Chondrocyte (in vitro differentiated cells): Measurements from ENCODE around the gene SHOC2. TPM values are rescaled to one million over a fixed set of nuclear protein-coding genes. Genes with fewer than 3 reads are reported as not detected.

ENCODE experiments used
- DNase-seq: peaks from one replicate; pipeline ENCODE4 v3.0.0; 2021; ENCODE audit warnings: mixed read lengths, low spot score
- H3K27ac Mint-ChIP-seq: one replicate; pipeline ENCODE4 v1.8.0; 2021; ENCODE audit warnings: mild to moderate bottlenecking, moderate library complexity, mixed read lengths; ENCODE audit not compliant: unreplicated experiment
- H3K27me3 Mint-ChIP-seq: 2 replicates; pipeline ENCODE4 v1.8.0; 2021; ENCODE audit warnings: low read depth, mixed read lengths
- H3K36me3 Mint-ChIP-seq: 2 replicates; pipeline ENCODE4 v1.8.0; 2021; ENCODE audit warnings: low read depth, mixed read lengths
- H3K4me1 Mint-ChIP-seq: 2 replicates; pipeline ENCODE4 v1.8.0; 2021; ENCODE audit warnings: low read depth, mild to moderate bottlenecking, mixed read lengths
- H3K4me3 Mint-ChIP-seq: one replicate; pipeline ENCODE4 v1.8.0; 2021; ENCODE audit warnings: mild to moderate bottlenecking, moderate library complexity, mixed read lengths; ENCODE audit not compliant: unreplicated experiment
- H3K9me3 Mint-ChIP-seq: 2 replicates; pipeline ENCODE4 v1.8.0; 2021; ENCODE audit warnings: low read depth, mixed read lengths
- total RNA-seq: library from RNA; stranded (reverse); gene quantifications from 3 replicates; pipeline ENCODE4 v1.2.1, GENCODE V29; 2021
- TF ChIP-seq, protein P1 (sequence below): fragments of 200-600 bp; sonication (generic); IDR thresholded peaks from 2 replicates; pipeline ENCODE4 v1.5.0; 2021; ENCODE audit warnings: antibody characterized with exemption, mild to moderate bottlenecking, moderate library complexity

Gene SHOC2
- total RNA-seq, 1 donor from 2014 or later: 65.9 TPM

- H3K4me3 Mint-ChIP-seq: no peak overlapping the region
- H3K27me3 Mint-ChIP-seq: no peaks in the 10 kb centered on the region
- DNase-seq: peak; percentile 64
- no peak overlapping the region for H3K27ac Mint-ChIP-seq
- TF ChIP-seq, protein P1, sequence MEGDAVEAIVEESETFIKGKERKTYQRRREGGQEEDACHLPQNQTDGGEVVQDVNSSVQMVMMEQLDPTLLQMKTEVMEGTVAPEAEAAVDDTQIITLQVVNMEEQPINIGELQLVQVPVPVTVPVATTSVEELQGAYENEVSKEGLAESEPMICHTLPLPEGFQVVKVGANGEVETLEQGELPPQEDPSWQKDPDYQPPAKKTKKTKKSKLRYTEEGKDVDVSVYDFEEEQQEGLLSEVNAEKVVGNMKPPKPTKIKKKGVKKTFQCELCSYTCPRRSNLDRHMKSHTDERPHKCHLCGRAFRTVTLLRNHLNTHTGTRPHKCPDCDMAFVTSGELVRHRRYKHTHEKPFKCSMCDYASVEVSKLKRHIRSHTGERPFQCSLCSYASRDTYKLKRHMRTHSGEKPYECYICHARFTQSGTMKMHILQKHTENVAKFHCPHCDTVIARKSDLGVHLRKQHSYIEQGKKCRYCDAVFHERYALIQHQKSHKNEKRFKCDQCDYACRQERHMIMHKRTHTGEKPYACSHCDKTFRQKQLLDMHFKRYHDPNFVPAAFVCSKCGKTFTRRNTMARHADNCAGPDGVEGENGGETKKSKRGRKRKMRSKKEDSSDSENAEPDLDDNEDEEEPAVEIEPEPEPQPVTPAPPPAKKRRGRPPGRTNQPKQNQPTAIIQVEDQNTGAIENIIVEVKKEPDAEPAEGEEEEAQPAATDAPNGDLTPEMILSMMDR: no peak
- H3K4me1 Mint-ChIP-seq: peaks cover 45% of the 10 kb centered on the region
- H3K36me3 Mint-ChIP-seq: peaks cover 17% of the 10 kb centered on the region
- peaks cover 9% of the 10 kb centered on the region for H3K9me3 Mint-ChIP-seq
Measured at GRCh38 chr10:110947061-110947595, 27.7 kb downstream of the SHOC2 start.

- TF ChIP-seq, protein P1: no peak
Measured at GRCh38 chr10:110951381-110951780, 32.0 kb downstream of the SHOC2 start.

DNA sequence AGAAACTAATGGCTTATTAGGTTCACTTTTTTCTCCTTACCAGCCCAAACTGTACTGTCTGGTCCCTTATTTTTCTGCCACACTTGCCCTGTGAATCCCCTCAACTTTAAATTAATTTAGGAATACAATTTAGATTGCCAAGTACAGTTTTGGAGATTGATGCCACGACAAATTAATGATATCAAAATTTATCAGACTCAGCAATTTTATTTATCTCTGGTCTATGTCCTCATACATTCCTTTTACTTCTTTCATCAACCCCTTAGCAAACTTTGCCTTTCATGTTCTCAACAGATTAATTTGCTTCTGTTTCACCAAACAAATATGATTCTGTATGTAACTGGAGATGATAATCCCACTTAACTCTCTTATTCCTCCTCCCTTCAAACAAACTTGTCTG lies 38.2 kb downstream of the SHOC2 start:
- peaks cover 4% of the 10 kb centered on the region for H3K36me3 Mint-ChIP-seq
- TF ChIP-seq, protein P1: no peak
- DNase-seq: no peak
- H3K4me3 Mint-ChIP-seq: no peak overlapping the region
- H3K27ac Mint-ChIP-seq: peak overlapping the region; percentile 39
- no peaks in the 10 kb centered on the region for H3K27me3 Mint-ChIP-seq
- H3K4me1 Mint-ChIP-seq: peaks cover 23% of the 10 kb centered on the region
- no peaks in the 10 kb centered on the region for H3K9me3 Mint-ChIP-seq

More at GRCh38 chr10:110951381-110951780, 32.0 kb downstream of the SHOC2 start:
- H3K4me3 Mint-ChIP-seq: no peak overlapping the region
- DNase-seq: no peak
- peaks cover 11% of the 10 kb centered on the region for H3K36me3 Mint-ChIP-seq
- H3K27me3 Mint-ChIP-seq: no peaks in the 10 kb centered on the region
- peaks cover 2% of the 10 kb centered on the region for H3K9me3 Mint-ChIP-seq
- no peak overlapping the region for H3K27ac Mint-ChIP-seq
- H3K4me1 Mint-ChIP-seq: peaks cover 18% of the 10 kb centered on the region

- Mint-ChIP-seq H3K4me1 (peaks cover 33% of the 10 kb centered on the region), H3K4me3 (no peak overlapping the region), H3K27ac (no peak overlapping the region), H3K36me3 (peaks cover 6% of the 10 kb centered on the region), H3K27me3 (no peaks in the 10 kb centered on the region), H3K9me3 (no peaks in the 10 kb centered on the region)
- TF ChIP-seq, protein P1: no peak
- no peak for DNase-seq
Measured at GRCh38 chr10:110959379-110960332, 40.3 kb downstream of the SHOC2 start.

DNA sequence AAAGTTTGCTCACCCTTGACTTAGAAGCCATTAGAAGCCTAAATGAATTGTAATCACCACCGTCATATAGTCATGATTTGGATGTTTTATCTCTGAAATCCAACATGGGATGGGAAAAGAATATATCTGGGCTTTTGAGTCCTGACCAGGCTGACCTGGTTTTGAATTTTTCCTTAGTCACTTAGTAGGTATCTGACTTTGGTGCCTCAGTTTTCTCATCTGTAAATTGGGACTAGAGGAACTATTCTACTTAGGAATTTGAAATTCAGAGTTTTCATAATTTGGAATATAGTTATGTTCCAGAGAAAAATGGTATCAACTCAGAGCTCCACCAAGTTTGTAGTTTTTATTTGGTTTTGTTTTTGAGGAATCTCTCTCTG lies 40.9 kb downstream of the SHOC2 start:
- H3K36me3 Mint-ChIP-seq: peaks cover 6% of the 10 kb centered on the region
- peaks cover 38% of the 10 kb centered on the region for H3K4me1 Mint-ChIP-seq
- H3K9me3 Mint-ChIP-seq: no peaks in the 10 kb centered on the region
- TF ChIP-seq, protein P1: no peak
- no peak for DNase-seq
- no peak overlapping the region for H3K27ac Mint-ChIP-seq
- no peaks in the 10 kb centered on the region for H3K27me3 Mint-ChIP-seq
- no peak overlapping the region for H3K4me3 Mint-ChIP-seq
